ENCODE data around the gene PLK1.

The PLK1 gene

DNA sequence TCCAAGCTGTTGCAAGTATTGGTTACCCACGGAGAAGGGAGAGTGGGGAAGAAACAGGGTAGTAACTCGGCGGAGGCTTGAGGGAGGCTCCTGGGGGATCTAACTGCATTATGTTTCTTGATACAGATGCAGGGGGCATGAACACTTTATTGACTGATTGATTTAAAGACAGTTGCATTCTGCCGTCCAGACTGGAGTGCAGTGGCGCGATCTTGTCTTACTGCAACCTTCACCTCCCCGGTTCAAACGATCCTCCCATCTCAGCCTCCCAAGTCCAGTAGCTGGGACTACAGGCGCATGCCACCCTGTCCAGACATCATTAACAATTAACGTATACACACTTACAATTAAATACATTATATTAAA lies 49.4 kb downstream of the PLK1 start:
- TF ChIP-seq, protein P1, sequence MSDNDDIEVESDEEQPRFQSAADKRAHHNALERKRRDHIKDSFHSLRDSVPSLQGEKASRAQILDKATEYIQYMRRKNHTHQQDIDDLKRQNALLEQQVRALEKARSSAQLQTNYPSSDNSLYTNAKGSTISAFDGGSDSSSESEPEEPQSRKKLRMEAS (IDR thresholded peaks at IDR 0.05): no peak
- TF ChIP-seq, protein P2, sequence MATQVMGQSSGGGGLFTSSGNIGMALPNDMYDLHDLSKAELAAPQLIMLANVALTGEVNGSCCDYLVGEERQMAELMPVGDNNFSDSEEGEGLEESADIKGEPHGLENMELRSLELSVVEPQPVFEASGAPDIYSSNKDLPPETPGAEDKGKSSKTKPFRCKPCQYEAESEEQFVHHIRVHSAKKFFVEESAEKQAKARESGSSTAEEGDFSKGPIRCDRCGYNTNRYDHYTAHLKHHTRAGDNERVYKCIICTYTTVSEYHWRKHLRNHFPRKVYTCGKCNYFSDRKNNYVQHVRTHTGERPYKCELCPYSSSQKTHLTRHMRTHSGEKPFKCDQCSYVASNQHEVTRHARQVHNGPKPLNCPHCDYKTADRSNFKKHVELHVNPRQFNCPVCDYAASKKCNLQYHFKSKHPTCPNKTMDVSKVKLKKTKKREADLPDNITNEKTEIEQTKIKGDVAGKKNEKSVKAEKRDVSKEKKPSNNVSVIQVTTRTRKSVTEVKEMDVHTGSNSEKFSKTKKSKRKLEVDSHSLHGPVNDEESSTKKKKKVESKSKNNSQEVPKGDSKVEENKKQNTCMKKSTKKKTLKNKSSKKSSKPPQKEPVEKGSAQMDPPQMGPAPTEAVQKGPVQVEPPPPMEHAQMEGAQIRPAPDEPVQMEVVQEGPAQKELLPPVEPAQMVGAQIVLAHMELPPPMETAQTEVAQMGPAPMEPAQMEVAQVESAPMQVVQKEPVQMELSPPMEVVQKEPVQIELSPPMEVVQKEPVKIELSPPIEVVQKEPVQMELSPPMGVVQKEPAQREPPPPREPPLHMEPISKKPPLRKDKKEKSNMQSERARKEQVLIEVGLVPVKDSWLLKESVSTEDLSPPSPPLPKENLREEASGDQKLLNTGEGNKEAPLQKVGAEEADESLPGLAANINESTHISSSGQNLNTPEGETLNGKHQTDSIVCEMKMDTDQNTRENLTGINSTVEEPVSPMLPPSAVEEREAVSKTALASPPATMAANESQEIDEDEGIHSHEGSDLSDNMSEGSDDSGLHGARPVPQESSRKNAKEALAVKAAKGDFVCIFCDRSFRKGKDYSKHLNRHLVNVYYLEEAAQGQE (IDR thresholded peaks at IDR 0.05; ENCODE audit: low read depth): no peak
- no peak for TF ChIP-seq CEBPB (IDR thresholded peaks at IDR 0.05)
- TF ChIP-seq TCF12 (IDR thresholded peaks at IDR 0.05; ENCODE audit: low read depth): no peak
- no peak for TF ChIP-seq YY1 (IDR thresholded peaks at IDR 0.05; ENCODE audit: low read depth)
- no peak for TF ChIP-seq FOXM1 (IDR thresholded peaks at IDR 0.05; ENCODE audit: borderline replicate concordance, low read depth)
- no peak for TF ChIP-seq EP300 (IDR thresholded peaks at IDR 0.05; ENCODE audit: borderline replicate concordance)
- TF ChIP-seq ZBTB7A (IDR thresholded peaks at IDR 0.05; ENCODE audit: low read depth): no peak

DNA sequence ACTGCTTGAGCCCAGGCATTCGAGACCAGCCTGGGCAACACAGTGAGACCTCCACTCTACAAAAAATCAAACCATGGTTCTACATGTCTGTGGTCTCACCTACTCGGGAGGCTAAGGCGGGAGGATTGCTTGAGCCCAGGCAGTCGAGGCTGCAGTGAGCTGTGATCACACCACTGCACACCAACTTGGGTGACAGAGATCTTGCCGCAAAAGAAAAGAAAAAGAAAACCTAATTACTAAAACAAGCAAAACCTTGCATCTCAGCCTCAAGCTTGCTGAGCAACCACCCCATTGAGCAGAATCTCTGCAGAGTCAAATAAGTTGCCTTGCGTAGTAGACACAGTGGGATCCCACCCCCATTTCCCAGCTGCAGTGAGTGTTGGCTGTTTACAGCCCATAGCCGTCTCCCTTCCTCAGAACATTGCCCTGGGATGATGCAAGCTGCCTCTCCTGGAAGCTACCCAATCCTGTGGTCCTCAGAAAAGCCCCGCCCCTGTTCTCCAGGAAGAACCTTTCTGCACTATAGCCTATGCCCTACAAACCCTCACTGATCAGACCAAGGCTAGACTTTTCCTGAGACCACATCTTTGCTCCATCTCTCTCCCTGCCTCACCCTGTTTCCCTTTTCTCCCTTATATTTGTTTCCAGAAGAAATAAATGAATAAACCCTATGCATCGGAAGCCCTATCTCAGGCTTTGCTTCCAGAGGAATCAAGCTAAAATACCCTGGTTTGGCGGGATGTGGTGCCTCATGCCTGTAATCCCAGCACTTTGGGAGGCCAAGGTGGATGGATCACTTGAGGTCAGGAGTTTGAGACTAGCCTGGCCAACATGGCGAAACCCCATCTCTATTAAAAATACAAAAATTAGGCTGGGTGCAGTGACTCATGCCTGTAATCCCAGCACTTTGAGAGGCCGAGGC lies 51.1 kb downstream of the PLK1 start:
- TF ChIP-seq NFIC (IDR thresholded peaks at IDR 0.05): no peak
- TF ChIP-seq TCF12 (IDR thresholded peaks at IDR 0.05; ENCODE audit: low read depth): no peak
- TF ChIP-seq, protein P3, sequence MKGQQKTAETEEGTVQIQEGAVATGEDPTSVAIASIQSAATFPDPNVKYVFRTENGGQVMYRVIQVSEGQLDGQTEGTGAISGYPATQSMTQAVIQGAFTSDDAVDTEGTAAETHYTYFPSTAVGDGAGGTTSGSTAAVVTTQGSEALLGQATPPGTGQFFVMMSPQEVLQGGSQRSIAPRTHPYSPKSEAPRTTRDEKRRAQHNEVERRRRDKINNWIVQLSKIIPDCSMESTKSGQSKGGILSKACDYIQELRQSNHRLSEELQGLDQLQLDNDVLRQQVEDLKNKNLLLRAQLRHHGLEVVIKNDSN (IDR thresholded peaks at IDR 0.05): no peak
- no peak for TF ChIP-seq RAD21 (IDR thresholded peaks at IDR 0.05; ENCODE audit: low read depth)
- TF ChIP-seq, protein P1 (IDR thresholded peaks at IDR 0.05): no peak
- peak; percentile 47; the same call in 1 of the 2 replicates for TF ChIP-seq CEBPB (IDR thresholded peaks at IDR 0.05)
- TF ChIP-seq, protein P2 (IDR thresholded peaks at IDR 0.05; ENCODE audit: low read depth): no peak
- no peak for TF ChIP-seq CREB1 (IDR thresholded peaks at IDR 0.05; ENCODE audit: low read depth)
- no peak for TF ChIP-seq TEAD4 (IDR thresholded peaks at IDR 0.05)

DNA sequence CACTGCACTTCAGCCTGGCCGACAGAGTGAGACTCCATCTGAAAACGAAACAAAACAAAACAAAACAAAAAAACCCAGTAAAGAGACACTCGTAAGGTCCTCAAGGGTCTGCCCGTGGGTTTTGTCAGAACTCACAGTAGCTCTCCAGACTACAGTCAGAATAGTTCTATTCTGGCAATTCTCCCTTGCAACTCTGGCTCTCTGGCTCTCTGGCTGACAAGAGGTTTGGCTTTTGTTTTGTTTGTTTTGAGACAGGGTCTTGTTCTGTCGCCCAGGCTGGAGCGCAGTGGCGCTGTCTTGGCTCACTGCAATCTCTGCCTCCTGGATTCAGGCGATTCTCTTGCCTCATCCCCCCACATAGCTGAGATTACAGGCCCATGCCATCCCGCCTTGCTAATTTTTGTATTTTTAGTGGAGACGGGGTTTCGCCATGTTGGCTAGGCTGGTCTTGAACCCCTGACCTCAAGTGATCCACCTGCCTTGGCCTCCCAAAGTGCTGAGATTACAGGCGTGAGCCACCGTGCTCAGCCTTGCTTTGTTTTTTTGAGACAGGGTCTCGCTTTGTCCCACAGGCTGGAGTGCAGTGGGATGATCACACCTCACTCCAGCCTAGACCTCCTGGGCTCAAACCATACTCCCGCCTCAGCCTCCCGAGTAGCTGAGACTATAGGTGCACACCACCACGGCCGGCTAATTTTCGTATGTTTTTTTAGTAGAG lies 55.6 kb downstream of the PLK1 start:
- TF ChIP-seq, protein P3 (IDR thresholded peaks at IDR 0.05): no peak
- no peak for TF ChIP-seq TAF1 (IDR thresholded peaks at IDR 0.05; ENCODE audit: low read depth)
- no peak for TF ChIP-seq NFIC (IDR thresholded peaks at IDR 0.05)

DNA sequence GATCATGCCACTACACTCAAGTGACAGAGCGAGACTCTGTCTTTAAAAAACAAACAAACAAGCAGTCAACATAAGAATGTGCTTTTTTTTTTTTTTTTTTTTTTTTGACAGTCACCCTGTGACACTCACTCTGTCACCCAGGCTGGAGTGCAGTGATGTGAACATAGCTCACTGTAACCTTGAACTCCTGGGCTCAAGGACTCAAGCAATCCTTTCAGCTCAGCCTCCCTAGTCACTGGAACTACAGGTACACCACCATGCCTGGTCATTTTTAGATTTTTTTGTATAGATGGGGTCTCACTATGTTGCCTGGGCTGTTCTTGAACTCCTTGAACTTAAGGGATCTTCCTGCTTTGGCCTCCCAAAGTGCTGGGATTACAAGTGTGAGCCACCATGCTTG lies 60.8 kb downstream of the PLK1 start:
- TF ChIP-seq, protein P3 (IDR thresholded peaks at IDR 0.05): no peak
- TF ChIP-seq TEAD4 (IDR thresholded peaks at IDR 0.05) (no peak), FOXM1 (IDR thresholded peaks at IDR 0.05; ENCODE audit: borderline replicate concordance, low read depth) (no peak), EP300 (IDR thresholded peaks at IDR 0.05; ENCODE audit: borderline replicate concordance) (no peak), TCF12 (IDR thresholded peaks at IDR 0.05; ENCODE audit: low read depth) (no peak), ZBTB7A (IDR thresholded peaks at IDR 0.05; ENCODE audit: low read depth) (no peak), YY1 (IDR thresholded peaks at IDR 0.05; ENCODE audit: low read depth) (no peak), CEBPB (IDR thresholded peaks at IDR 0.05) (no peak), NFIC (IDR thresholded peaks at IDR 0.05) (no peak), EGR1 (IDR thresholded peaks at IDR 0.05) (no peak), RAD21 (IDR thresholded peaks at IDR 0.05; ENCODE audit: low read depth) (no peak)
- TF ChIP-seq, protein P2 (IDR thresholded peaks at IDR 0.05; ENCODE audit: low read depth): no peak
